IPS-20b (cell line): ENCODE results near the gene FHOD3.

Source experiments
- H3K27ac ChIP-seq: one replicate; pipeline ENCODE4 v1.5.1; 2013; ENCODE audit warnings: low read length
- H3K27me3 ChIP-seq: 2 replicates; pipeline ENCODE4 v1.6.1; 2013; ENCODE audit warnings: mild to moderate bottlenecking, low read length, inconsistent platforms; ENCODE audit not compliant: insufficient read depth
- H3K36me3 ChIP-seq: 2 replicates; pipeline ENCODE4 v1.6.1; 2013; ENCODE audit warnings: low read depth, mild to moderate bottlenecking, inconsistent platforms, low read length, moderate library complexity; ENCODE audit not compliant: insufficient read depth
- H3K4me1 ChIP-seq: 2 replicates; pipeline ENCODE4 v1.6.1; 2013; ENCODE audit warnings: mild to moderate bottlenecking, control low read depth, inconsistent platforms, low read length, moderate library complexity; ENCODE audit not compliant: insufficient read depth
- H3K4me3 ChIP-seq: 2 replicates; pipeline ENCODE4 v1.5.1; 2013; ENCODE audit warnings: mild to moderate bottlenecking, low read length, inconsistent platforms
- H3K9ac ChIP-seq: 2 replicates; pipeline ENCODE4 v1.6.1; 2013; ENCODE audit warnings: low read depth, mild to moderate bottlenecking, inconsistent platforms, low read length, moderate library complexity
- H3K9me3 ChIP-seq: 2 replicates; pipeline ENCODE4 v1.6.1; 2013; ENCODE audit warnings: mild to moderate bottlenecking, low read depth, low read length, inconsistent platforms; ENCODE audit not compliant: insufficient read depth

Gene FHOD3

GRCh38 chr18:36392164-36392978 lies 94.9 kb downstream of the FHOD3 start:
- H3K27me3 ChIP-seq, result no peaks in the 10 kb centered on the region
- H3K4me3 ChIP-seq, result no peak overlapping the region
- no peaks in the 10 kb centered on the region; the same call in 1 of the 2 replicates for H3K4me1 ChIP-seq
- H3K9ac ChIP-seq, result no peak overlapping the region
- H3K27ac ChIP-seq, result no peak overlapping the region
- no peaks in the 10 kb centered on the region for H3K36me3 ChIP-seq
- H3K9me3 ChIP-seq, result peaks cover 15% of the 10 kb centered on the region; the same call in 1 of the 2 replicates

- H3K9ac ChIP-seq, result no peak overlapping the region
- H3K9me3 ChIP-seq, result peaks cover 15% of the 10 kb centered on the region; the same call in 1 of the 2 replicates
- no peak overlapping the region for H3K4me3 ChIP-seq
- no peaks in the 10 kb centered on the region; the same call in 1 of the 2 replicates for H3K4me1 ChIP-seq
- H3K36me3 ChIP-seq, result no peaks in the 10 kb centered on the region
- no peaks in the 10 kb centered on the region for H3K27me3 ChIP-seq
- H3K27ac ChIP-seq, result no peak overlapping the region
Measured at GRCh38 chr18:36392979-36393287, 95.4 kb downstream of the FHOD3 start.

GRCh38 chr18:36394486-36394885 lies 97.0 kb downstream of the FHOD3 start:
- Histone ChIP-seq H3K27ac (no peak overlapping the region), H3K9me3 (peaks cover 15% of the 10 kb centered on the region; the same call in 1 of the 2 replicates), H3K9ac (no peak overlapping the region), H3K36me3 (no peaks in the 10 kb centered on the region), H3K27me3 (no peaks in the 10 kb centered on the region), H3K4me3 (no peak overlapping the region), H3K4me1 (no peaks in the 10 kb centered on the region)

GRCh38 chr18:36396190-36396589 lies 98.7 kb downstream of the FHOD3 start:
- no peaks in the 10 kb centered on the region for H3K4me1 ChIP-seq
- H3K9me3 ChIP-seq, result peaks cover 15% of the 10 kb centered on the region; the same call in 1 of the 2 replicates
- H3K36me3 ChIP-seq, result no peaks in the 10 kb centered on the region
- H3K27ac ChIP-seq, result no peak overlapping the region
- no peaks in the 10 kb centered on the region for H3K27me3 ChIP-seq
- no peak overlapping the region for H3K9ac ChIP-seq
- no peak overlapping the region for H3K4me3 ChIP-seq

GRCh38 chr18:36397033-36397432 lies 99.5 kb downstream of the FHOD3 start:
- no peaks in the 10 kb centered on the region for H3K27me3 ChIP-seq
- no peak overlapping the region for H3K27ac ChIP-seq
- no peak overlapping the region for H3K4me3 ChIP-seq
- no peaks in the 10 kb centered on the region for H3K36me3 ChIP-seq
- peaks cover 15% of the 10 kb centered on the region; the same call in 1 of the 2 replicates for H3K9me3 ChIP-seq
- H3K4me1 ChIP-seq, result no peaks in the 10 kb centered on the region
- H3K9ac ChIP-seq, result no peak overlapping the region

GRCh38 chr18:36398419-36398818 lies 100.9 kb downstream of the FHOD3 start:
- no peak overlapping the region for H3K27ac ChIP-seq
- H3K9me3 ChIP-seq, result peaks cover 15% of the 10 kb centered on the region; the same call in 1 of the 2 replicates
- H3K9ac ChIP-seq, result no peak overlapping the region
- no peaks in the 10 kb centered on the region for H3K36me3 ChIP-seq
- no peaks in the 10 kb centered on the region for H3K4me1 ChIP-seq
- no peak overlapping the region for H3K4me3 ChIP-seq
- H3K27me3 ChIP-seq, result no peaks in the 10 kb centered on the region

- no peaks in the 10 kb centered on the region for H3K27me3 ChIP-seq
- H3K27ac ChIP-seq, result no peak overlapping the region
Measured at GRCh38 chr18:36399055-36399454, 101.5 kb downstream of the FHOD3 start.

GRCh38 chr18:36401462-36401861 lies 103.9 kb downstream of the FHOD3 start:
- Histone ChIP-seq H3K9ac (no peak overlapping the region), H3K4me3 (no peak overlapping the region), H3K9me3 (peaks cover 2% of the 10 kb centered on the region; the same call in 1 of the 2 replicates), H3K4me1 (no peaks in the 10 kb centered on the region), H3K36me3 (no peaks in the 10 kb centered on the region), H3K27me3 (no peaks in the 10 kb centered on the region), H3K27ac (no peak overlapping the region)

More at GRCh38 chr18:36399055-36399454, 101.5 kb downstream of the FHOD3 start:
- H3K9ac ChIP-seq, result no peak overlapping the region
- no peaks in the 10 kb centered on the region for H3K4me1 ChIP-seq
- H3K36me3 ChIP-seq, result no peaks in the 10 kb centered on the region
- H3K9me3 ChIP-seq, result peaks cover 15% of the 10 kb centered on the region; the same call in 1 of the 2 replicates
- H3K4me3 ChIP-seq, result no peak overlapping the region

- Histone ChIP-seq H3K9me3 (no peaks in the 10 kb centered on the region), H3K27me3 (no peaks in the 10 kb centered on the region), H3K27ac (no peak overlapping the region), H3K9ac (no peak overlapping the region), H3K36me3 (no peaks in the 10 kb centered on the region), H3K4me3 (no peak overlapping the region), H3K4me1 (no peaks in the 10 kb centered on the region)
Measured at GRCh38 chr18:36402765-36403396, 105.4 kb downstream of the FHOD3 start.

- Histone ChIP-seq H3K4me1 (no peaks in the 10 kb centered on the region), H3K27ac (no peak overlapping the region), H3K4me3 (no peak overlapping the region), H3K9ac (no peak overlapping the region), H3K27me3 (no peaks in the 10 kb centered on the region), H3K36me3 (no peaks in the 10 kb centered on the region), H3K9me3 (no peaks in the 10 kb centered on the region)
Measured at GRCh38 chr18:36403896-36404820, 106.6 kb downstream of the FHOD3 start.

GRCh38 chr18:36405611-36406010 lies 108.1 kb downstream of the FHOD3 start:
- H3K4me3 ChIP-seq, result no peak overlapping the region
- H3K27ac ChIP-seq, result no peak overlapping the region
- H3K36me3 ChIP-seq, result no peaks in the 10 kb centered on the region
- H3K9ac ChIP-seq, result no peak overlapping the region
- H3K4me1 ChIP-seq, result no peaks in the 10 kb centered on the region
- no peaks in the 10 kb centered on the region for H3K9me3 ChIP-seq
- H3K27me3 ChIP-seq, result no peaks in the 10 kb centered on the region
